Hepatic stellate cell (primary cell): ENCODE data around the gene IL17RE.

ENCODE experiments used
- DNase-seq: peaks from one replicate; pipeline ENCODE4 v3.0.0; 2011; ENCODE audit warnings: low spot score

IL17RE gene

GRCh38 chr3:9955611-9956352 is 53.1 kb downstream of the IL17RE start:
- DNase-seq, result no peak

- no peak for DNase-seq
These were observed 54.6 kb downstream of the IL17RE start for GRCh38 chr3:9957214-9957613.

GRCh38 chr3:9965200-9965875 is 62.7 kb downstream of the IL17RE start:
- DNase-seq, result no peak
